GM12878 (cell line): Measurements from ENCODE around the gene CTDP1. TPM values are rescaled to one million over a fixed set of nuclear protein-coding genes. Genes with fewer than 3 reads are reported as not detected.

Source experiments
- ATAC-seq: fragments of 200-7000 bp; cut with Tn5 transposase; 3 replicates; pipeline ENCODE4 v1.9.1; 2020; ENCODE audit warnings: mild to moderate bottlenecking, moderate library complexity
- BruUV-seq: library from RNA; stranded (reverse); fragments of 400-500 nt; replicated peaks from 2 replicates; lab custom pipeline; 2021; lab: Mats Ljungman, UMichigan
- CTCF ChIA-PET: fragments of 300-600 bp; sonication (Branson Sonifier 250); formaldehyde crosslinking; extraction: SDS; loops from one replicate; lab custom pipeline; 2021; ENCODE audit warnings: inconsistent platforms; lab: Yijun Ruan, JAX
- POLR2A ChIA-PET: fragments of 350-600 bp; formaldehyde crosslinking; extraction: SDS; loops from one replicate; lab custom pipeline; 2021; ENCODE audit warnings: inconsistent platforms; lab: Charles Lee
- RAD21 ChIA-PET: fragments of 300-600 bp; sonication (Branson Sonifier 250); formaldehyde crosslinking; loops from one replicate; lab custom pipeline; 2023; ENCODE audit warnings: antibody characterized with exemption; ENCODE audit not compliant: unreplicated experiment; lab: Charles Lee
- SMC1A ChIA-PET: fragments of 300-600 bp; sonication (Branson Sonifier 250); formaldehyde crosslinking; loops from one replicate; lab custom pipeline; 2023; ENCODE audit not compliant: unreplicated experiment, uncharacterized antibody; lab: Charles Lee
- DNase-seq: peaks from one replicate; pipeline ENCODE4 v3.0.0-alpha.2; 2011; ENCODE audit warnings: low read depth, low spot score
- FAIRE-seq: peaks from 3 replicates; lab custom pipeline; 2011; peaks lifted over from hg19 to GRCh38; lab: Jason Lieb, UNC
- H2AFZ ChIP-seq: 2 replicates; pipeline ENCODE4 v1.6.0; 2011; ENCODE audit warnings: low read depth, low read length, control low read depth; ENCODE audit not compliant: control insufficient read depth
- H3K27ac ChIP-seq: 2 replicates; pipeline ENCODE4 v1.5.1; 2011; ENCODE audit warnings: control low read depth; ENCODE audit not compliant: control insufficient read depth, insufficient read depth
- H3K27me3 ChIP-seq, 2 experiments: replicated peaks in 1 of 2; 2 replicates each; pipeline versions ENCODE4 v1.6.0 to v1.6.1; 2011; ENCODE audit warnings: low read length in 1 of 2; ENCODE audit not compliant: control insufficient read depth in 2 of 2, insufficient read depth in 2 of 2
- H3K36me3 ChIP-seq, 2 experiments: 2 replicates each; pipeline ENCODE4 v1.5.1; 2011; ENCODE audit warnings: low read length in 1 of 2; ENCODE audit not compliant: control insufficient read depth in 2 of 2, insufficient read depth in 2 of 2
- H3K4me1 ChIP-seq: 2 replicates; pipeline ENCODE4 v1.6.1; 2011; ENCODE audit warnings: mild to moderate bottlenecking, low read length, moderate library complexity, mixed read lengths; ENCODE audit not compliant: control insufficient read depth, insufficient read depth
- H3K4me2 ChIP-seq: 2 replicates; pipeline ENCODE4 v1.6.0; 2011; ENCODE audit warnings: control low read depth; ENCODE audit not compliant: control insufficient read depth, insufficient read depth
- H3K4me3 ChIP-seq: fragments of 200-600 bp; sonication (generic); 2 replicates; pipeline ENCODE4 v1.5.1; 2016
- H3K79me2 ChIP-seq: 2 replicates; pipeline ENCODE4 v1.6.0; 2011; ENCODE audit warnings: low read length; ENCODE audit not compliant: control insufficient read depth, insufficient read depth
- H3K9ac ChIP-seq: 2 replicates; pipeline ENCODE4 v1.8.0; 2011; ENCODE audit warnings: low read length, control low read depth, mixed read lengths; ENCODE audit not compliant: control insufficient read depth, insufficient read depth
- H3K9me3 ChIP-seq: replicated peaks from 3 replicates; pipeline ENCODE4 v1.5.1; 2011; ENCODE audit warnings: mild to moderate bottlenecking, low read length; ENCODE audit not compliant: control insufficient read depth, insufficient read depth
- H4K20me1 ChIP-seq: 2 replicates; pipeline ENCODE4 v1.6.0; 2011; ENCODE audit not compliant: control insufficient read depth, insufficient read depth
- SMAD1 ChIP-seq: fragments of 450-650 bp; IDR thresholded peaks from 2 replicates; pipeline ENCODE4 v1.6.1; 2018; ENCODE audit warnings: mild to moderate bottlenecking, low read depth; ENCODE audit not compliant: partially characterized antibody
- TARDBP ChIP-seq: IDR thresholded peaks from 2 replicates; pipeline ENCODE4 v1.6.1; 2016; ENCODE audit warnings: borderline replicate concordance
- WGBS: methylation state at CpG from one replicate; pipeline ENCODE4 v1.1.6; 2016; ENCODE audit warnings: low lambda C conversion rate; ENCODE audit not compliant: insufficient replicate concordance, insufficient coverage; ENCODE audit errors: missing lambda C conversion rate; 5-methylcytosine and 5-hydroxymethylcytosine counted together
- in situ Hi-C: fragments of 300-500 bp; cut with MboI; formaldehyde crosslinking; loops from 9 replicates; pipeline ENCODE4 v1.14.3; 2018; ENCODE audit warnings: mixed read lengths
- intact Hi-C: fragments of 100-400 bp; cut with micrococcal nuclease; formaldehyde crosslinking; loops from one replicate; pipeline ENCODE4 v1.14.2; 2022; ENCODE audit not compliant: unreplicated experiment
- polyA plus RNA-seq, 11 experiments: library from polyadenylated mRNA; depleted of rRNA in 4 of 11; unstranded in 6 of 11; stranded (reverse) in 5 of 11; fragments of >200 nt; fragmentation: Nextera tagmentation in 4 of 11; fragmentation: Illumina TruSeq in 1 of 11; extraction: Ambion mirVana in 4 of 11; extraction: Trizol in 1 of 11; gene quantifications; 1 replicate in 1 of 11; 2 replicates in 10 of 11; pipeline versions ENCODE4 v1.2.1 to v1.2.3, GENCODE V29; 2011 to 2016; ENCODE audit warnings: inconsistent platforms in 2 of 11, missing spikeins in 2 of 11, low read depth in 1 of 11
- total RNA-seq, 4 experiments: library from RNA; depleted of rRNA in 3 of 4; stranded (reverse); fragments of >200 nt in 3 of 4; fragmentation: Illumina TruSeq in 1 of 4; extraction: Trizol in 1 of 4; gene quantifications; 2 replicates each; pipeline versions ENCODE4 v1.2.1 to v1.2.3, GENCODE V29; 2013 to 2021
- TF ChIP-seq, protein P1 (sequence below): IDR thresholded peaks from 2 replicates; pipeline ENCODE4 v1.6.1; 2012; ENCODE audit warnings: mild to moderate bottlenecking, low read depth, low read length
- TF ChIP-seq, protein P2 (sequence below): fragments of 450-650 bp; IDR thresholded peaks from 2 replicates; pipeline ENCODE4 v1.6.1; 2016; ENCODE audit warnings: mild to moderate bottlenecking

CTDP1 gene
- total and polyA plus RNA-seq, 10 of the 15 experiments (the other 5 are each of a cell fraction or from before 2014, with no cell fraction given) = 0.32 to 31.3 (median 8.8) TPM

DNA sequence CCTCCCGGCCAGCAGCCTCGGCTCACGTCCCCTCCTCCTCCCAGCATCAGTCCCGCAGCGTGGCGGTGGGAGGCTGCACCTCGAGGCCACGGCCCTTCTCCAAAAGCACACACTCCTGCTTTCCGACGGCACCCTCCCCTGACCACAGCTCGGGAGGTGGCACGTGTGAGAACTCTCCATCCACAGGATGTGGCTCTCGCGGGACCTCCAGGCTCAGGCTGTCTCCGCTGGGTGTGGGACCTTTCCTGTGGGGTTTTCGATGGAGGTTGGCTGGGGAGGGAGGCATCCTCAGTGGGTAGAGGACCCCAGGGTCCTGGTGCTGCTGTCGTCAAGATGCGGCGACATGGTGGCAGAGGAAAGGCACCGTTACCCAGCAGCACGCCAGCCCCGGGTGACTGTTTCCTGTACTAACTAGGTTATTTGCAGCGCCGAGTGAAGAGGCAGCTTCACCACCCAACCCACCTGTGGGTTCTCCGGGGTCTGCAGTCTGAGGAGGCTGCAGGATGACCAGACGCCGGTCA, 75.3 kb downstream of the CTDP1 start:
- Histone ChIP-seq H3K27ac (no peak overlapping the region), H3K4me1 (no peaks in the 10 kb centered on the region), H3K79me2 (no peaks in the 10 kb centered on the region), H2AFZ (no peak overlapping the region), H3K27me3 (no peaks in the 10 kb centered on the region), H3K9me3 (no peaks in the 10 kb centered on the region), H3K9ac (no peak overlapping the region), H4K20me1 (no peaks in the 10 kb centered on the region), H3K4me3 (no peak overlapping the region), H3K4me2 (no peak overlapping the region), H3K36me3 (peaks cover 10 to 12% of the 10 kb centered on the region in 2 experiments)
- ChIA-PET CTCF (no interaction called here), POLR2A (no interaction called here), SMC1A (no interaction called here), RAD21 (no interaction called here)
- in situ Hi-C loops = no loop called here
- 97% methylated on average over 27 of the region's 27 CpGs for WGBS
- intact Hi-C loops = no loop called here
- ATAC-seq (no peak), FAIRE-seq (no peak), DNase-seq (no peak)
- no TSS peak for BruUV-seq
- TF ChIP-seq SMAD1 (no peak), TARDBP (no peak)
- TF ChIP-seq, protein P1, sequence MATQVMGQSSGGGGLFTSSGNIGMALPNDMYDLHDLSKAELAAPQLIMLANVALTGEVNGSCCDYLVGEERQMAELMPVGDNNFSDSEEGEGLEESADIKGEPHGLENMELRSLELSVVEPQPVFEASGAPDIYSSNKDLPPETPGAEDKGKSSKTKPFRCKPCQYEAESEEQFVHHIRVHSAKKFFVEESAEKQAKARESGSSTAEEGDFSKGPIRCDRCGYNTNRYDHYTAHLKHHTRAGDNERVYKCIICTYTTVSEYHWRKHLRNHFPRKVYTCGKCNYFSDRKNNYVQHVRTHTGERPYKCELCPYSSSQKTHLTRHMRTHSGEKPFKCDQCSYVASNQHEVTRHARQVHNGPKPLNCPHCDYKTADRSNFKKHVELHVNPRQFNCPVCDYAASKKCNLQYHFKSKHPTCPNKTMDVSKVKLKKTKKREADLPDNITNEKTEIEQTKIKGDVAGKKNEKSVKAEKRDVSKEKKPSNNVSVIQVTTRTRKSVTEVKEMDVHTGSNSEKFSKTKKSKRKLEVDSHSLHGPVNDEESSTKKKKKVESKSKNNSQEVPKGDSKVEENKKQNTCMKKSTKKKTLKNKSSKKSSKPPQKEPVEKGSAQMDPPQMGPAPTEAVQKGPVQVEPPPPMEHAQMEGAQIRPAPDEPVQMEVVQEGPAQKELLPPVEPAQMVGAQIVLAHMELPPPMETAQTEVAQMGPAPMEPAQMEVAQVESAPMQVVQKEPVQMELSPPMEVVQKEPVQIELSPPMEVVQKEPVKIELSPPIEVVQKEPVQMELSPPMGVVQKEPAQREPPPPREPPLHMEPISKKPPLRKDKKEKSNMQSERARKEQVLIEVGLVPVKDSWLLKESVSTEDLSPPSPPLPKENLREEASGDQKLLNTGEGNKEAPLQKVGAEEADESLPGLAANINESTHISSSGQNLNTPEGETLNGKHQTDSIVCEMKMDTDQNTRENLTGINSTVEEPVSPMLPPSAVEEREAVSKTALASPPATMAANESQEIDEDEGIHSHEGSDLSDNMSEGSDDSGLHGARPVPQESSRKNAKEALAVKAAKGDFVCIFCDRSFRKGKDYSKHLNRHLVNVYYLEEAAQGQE = no peak
- TF ChIP-seq, protein P2, sequence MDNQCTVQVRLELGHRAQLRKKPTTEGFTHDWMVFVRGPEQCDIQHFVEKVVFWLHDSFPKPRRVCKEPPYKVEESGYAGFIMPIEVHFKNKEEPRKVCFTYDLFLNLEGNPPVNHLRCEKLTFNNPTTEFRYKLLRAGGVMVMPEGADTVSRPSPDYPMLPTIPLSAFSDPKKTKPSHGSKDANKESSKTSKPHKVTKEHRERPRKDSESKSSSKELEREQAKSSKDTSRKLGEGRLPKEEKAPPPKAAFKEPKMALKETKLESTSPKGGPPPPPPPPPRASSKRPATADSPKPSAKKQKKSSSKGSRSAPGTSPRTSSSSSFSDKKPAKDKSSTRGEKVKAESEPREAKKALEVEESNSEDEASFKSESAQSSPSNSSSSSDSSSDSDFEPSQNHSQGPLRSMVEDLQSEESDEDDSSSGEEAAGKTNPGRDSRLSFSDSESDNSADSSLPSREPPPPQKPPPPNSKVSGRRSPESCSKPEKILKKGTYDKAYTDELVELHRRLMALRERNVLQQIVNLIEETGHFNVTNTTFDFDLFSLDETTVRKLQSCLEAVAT = no peak
